NCI-H748 treated with DMSO at 0.1 percent for 48 hours (cell line): ENCODE results near the gene COPB2.
"Not testable (repeated sequence)": the region's sequence is repeated elsewhere in the genome, so short reads cannot be mapped to it uniquely, and the experiment has no call there.

Experiments used
- DNase-seq: peaks from one replicate; lab custom pipeline; 2025; lab: John Stamatoyannopoulos, UW

Gene COPB2

GRCh38 chr3:139378587-139379241 is 10.7 kb downstream of the COPB2 start:
- peak; percentile 88 for DNase-seq

GRCh38 chr3:139377378-139377777 is 12.1 kb downstream of the COPB2 start:
- DNase-seq = no peak

DNA sequence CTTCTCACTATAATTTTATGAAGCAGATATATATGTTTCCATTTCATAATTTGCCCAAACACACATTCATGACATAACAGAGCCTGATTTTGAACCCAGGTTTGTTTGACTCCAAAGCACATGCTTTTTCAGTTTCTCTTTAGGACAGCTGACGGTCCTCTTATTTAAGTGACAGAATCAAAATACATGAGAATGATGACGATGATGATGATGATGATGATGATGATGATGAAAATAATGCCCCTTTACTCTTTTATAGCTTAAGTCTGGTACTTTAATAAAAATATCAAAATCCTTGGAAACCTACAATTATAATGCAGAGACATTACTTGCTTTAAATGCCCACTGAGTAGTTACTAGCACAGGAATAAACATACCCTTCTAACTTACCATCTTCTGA is 15.3 kb downstream of the COPB2 start:
- no peak for DNase-seq

DNA sequence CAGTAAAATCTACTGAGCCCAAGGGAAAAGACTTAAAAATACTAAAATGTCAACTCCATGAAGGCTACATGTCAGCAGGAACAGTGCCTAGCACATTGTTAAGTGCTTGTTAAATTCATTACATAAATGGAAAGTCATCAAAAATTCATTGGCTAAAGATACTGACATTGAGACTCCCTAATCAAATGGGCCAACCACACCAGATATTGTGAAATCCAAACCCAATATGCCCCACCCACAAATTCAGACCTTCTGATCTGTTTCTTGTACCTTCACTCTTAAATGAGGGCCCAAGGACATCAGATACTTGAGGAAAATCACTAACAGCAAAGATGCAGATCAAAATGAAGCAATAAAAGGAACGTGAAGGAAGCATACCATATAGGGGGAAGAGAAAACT is 24.9 kb downstream of the COPB2 start:
- no peak for DNase-seq

DNA sequence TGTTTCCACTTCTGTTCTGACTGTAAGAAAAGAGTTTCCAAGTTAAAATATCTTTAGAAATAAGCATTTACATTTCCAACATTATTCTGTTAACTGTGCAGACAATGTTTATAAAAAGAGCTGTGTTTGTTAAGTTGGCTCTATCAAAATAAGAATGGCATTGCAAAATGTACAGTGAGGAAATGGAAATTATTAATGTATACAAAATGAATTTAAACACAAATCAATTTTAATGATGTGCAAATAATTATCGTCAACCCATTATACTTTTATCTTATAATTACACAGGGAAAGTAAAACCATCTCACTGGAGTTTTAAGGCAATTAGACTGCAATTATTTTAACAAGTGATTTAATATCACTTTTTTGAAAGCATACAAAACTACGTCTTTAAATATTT is 28.2 kb downstream of the COPB2 start:
- DNase-seq = no peak

DNA sequence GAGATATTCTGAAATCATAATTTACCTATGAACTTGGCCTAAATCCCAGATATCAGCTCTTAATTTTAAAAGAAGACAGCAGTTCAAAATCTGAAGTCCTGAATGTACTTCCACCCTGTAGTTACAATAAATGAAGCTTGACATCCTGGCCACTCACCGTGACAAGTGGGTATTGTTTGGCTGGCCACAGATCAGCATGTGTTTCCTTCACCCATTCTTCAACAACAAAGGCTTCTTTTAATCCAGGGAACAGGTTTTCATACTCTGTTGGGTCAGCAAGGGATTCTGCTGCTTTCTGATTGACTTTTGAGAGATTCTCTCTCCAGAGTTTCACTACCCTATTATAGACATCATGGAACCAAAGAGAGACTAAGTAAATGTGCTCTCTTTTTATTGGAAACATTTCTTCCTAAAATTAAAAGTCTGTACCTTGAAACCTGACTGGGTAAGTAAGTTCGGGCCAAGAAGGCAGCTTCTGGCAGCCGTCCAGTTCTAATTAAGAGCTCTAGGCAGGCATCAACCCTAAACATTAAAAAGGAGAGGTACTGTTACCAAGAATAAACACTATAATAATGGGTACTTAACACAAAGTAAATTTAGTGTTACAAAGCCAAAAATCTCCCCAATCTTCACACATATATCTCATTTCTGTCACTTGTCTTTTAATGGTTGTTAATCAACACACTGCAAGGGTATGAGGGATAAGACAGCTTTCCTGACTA is 30.4 kb downstream of the COPB2 start:
- peak; percentile 29 for DNase-seq

GRCh38 chr3:139357899-139358298 is 31.5 kb downstream of the COPB2 start:
- DNase-seq = no peak

- no peak for DNase-seq
Measured at GRCh38 chr3:139355891-139356290, 33.6 kb downstream of the COPB2 start.

DNA sequence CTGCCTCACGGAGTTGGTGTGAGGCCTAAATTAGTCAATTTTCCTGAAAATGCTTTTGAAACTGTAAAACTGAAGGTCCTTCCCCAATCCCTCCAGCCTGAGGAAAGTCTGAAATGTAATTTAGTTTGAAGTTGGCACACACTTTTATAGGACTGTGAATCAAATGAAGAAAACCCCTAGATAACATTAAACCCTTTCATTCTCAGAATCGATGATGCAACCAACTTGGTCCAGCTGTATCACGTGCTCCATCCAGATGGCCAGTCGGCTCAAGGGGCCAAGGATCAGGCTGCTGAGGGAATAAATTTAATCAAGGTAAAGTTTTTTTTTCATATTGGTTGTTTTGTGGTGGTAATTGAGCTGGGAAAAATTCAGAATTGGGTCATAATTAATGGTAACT is 34.0 kb downstream of the COPB2 start:
- no peak for DNase-seq

- no peak for DNase-seq
Measured at GRCh38 chr3:139354661-139355060, 34.8 kb downstream of the COPB2 start.

DNA sequence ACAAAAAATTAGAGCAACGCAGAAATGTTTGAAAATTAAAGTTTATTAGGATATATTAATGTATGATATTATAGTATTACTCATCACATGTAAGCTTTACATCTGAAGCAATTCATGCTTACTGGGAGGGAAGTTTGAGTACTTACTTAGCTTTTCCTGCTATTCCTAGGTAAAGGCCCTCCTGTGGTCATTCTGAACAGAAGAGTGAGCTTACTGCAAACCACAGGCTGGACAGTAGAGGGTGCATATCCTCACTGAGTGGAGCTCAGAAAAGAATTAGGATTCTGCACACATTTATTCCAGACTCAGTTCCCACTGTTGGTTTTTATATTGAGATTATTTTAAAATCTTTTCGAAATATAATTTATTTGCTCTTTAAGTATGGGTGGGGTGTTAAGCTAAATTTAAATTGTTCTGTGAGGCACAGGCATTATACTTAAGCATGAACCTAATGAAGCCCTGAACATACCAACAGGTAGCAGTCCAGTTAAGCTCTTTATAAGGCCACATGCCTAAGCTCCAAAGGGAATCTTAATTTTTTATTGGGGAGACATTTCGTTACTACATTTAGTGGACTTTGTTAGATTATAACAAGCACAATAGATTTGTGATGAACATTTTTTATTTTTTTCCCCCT is 35.4 kb downstream of the COPB2 start:
- no peak for DNase-seq

GRCh38 chr3:139346771-139347170 is 42.7 kb downstream of the COPB2 start:
- no peak for DNase-seq

GRCh38 chr3:139343895-139344856 is 45.3 kb downstream of the COPB2 start, which contains the start of gene MRPS22:
Gene MRPS22, plus strand, starts transcription at chr3:139344020. Its CDS starts 7 bp downstream, at chr3:139344027.
- peak; percentile 65 for DNase-seq

- DNase-seq = no peak
Measured at GRCh38 chr3:139342054-139342453, 47.4 kb downstream of the COPB2 start.

DNA sequence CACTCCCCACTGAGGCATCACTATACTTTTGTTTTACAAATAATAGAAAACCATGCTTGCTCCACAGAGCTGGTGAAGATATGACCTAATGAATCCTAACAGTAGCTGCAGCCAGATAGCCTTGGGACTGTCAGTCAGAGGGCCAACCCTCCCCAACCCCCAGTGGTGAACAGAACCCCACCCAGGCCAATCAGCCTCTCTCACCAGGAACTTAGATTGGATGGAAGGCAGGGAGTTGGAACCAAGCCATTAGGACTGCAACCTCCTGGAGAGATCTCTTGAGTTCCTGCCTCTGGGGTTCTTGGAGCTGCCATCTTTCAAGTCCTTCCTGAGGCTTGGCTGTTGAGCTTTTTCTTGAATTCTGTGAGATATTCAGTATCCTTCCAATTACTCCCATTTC is 48.7 kb downstream of the COPB2 start:
- DNase-seq = no peak

DNA sequence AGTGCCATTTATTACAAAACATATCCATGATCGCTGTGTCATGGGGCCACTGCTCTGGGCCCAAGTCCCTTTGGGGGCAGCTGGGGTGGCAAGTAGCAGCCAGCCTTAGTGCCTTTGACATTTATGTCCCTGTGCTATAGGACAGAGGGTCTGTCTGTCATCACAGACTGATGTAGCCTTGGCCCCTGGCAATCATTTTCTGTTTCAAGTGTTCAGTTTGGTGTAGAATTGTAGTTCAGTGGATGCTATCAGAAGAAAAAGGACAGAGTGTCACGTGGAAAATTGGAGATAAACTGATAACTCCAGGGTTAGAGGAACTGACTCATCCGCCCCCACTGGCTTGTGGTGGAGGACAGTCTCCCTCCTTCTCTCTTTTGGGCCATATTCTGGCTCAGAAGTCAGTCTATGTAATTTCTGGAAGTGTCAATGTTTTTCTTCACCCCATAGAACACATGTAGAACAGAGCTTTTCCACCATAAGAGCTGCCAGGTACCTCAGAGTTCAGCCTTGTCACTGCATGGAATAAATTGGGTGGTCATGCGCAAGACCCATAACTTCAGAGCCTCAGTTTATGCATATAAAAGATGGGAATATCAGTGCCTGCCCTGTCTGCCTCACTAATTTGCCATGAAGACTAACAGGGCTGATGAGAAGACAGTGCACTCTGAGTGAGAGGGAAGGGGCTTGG is 50.1 kb downstream of the COPB2 start:
- no peak for DNase-seq

DNA sequence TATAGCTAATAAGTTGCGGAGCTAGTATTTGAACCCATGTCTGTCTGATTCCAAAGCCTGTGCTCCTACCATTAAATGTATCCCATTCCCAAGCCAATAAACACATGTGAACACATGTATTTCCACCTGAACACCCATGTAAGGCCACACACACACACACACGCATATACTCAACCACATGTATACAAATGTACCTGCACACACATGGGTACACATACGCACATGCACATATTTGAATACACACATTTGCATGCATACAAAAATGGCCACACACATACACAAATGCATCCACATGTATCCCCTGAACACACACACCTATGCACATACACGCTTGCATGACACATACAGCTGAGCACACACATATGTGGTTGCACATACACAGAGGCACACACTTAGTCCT is 51.0 kb downstream of the COPB2 start:
- DNase-seq = no peak

DNA sequence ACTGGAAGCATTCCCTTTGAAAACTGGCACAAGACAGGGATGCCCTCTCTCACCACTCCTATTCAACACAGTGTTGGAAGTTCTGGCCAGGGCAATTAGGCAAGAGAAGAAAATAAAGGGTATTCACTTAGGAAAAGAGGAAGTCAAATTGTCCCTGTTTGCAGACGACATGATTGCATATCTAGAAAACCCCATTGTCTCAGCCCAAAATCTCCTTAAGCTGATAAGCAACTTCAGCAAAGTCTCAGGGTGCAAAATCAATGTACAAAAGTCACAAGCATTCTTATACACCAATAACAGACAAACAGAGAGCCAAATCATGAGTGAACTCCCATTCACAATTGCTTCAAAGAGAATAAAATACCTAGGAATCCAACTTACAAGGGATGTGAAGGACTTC is 54.8 kb downstream of the COPB2 start:
- not testable (repeated sequence) for DNase-seq

DNA sequence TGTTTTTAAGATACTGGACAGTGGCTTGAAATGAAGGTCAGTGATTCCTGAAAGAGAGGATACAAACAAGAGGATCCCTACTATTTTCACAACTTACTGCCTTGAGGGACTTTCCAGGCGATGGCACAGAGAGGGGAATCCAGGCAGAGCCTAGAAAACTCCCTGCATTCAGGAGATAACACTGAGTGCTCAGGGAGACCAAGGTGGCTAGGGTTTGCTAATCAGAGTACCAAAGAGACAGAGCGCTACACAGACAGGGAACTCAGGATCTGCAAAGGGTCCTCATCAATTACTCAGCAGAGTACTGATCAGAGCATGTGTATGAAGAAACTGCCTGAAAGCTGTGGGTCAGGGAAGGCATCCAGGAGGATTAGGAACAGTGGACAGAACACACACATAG is 57.4 kb downstream of the COPB2 start:
- no peak for DNase-seq

- peak; percentile 31 for DNase-seq
Measured at GRCh38 chr3:139329364-139329850, 60.0 kb downstream of the COPB2 start.

GRCh38 chr3:139328356-139328755 is 61.1 kb downstream of the COPB2 start:
- DNase-seq = no peak
